Stimulated activated naive CD8-positive, alpha-beta T cell treated with anti-CD3 and anti-CD28 coated beads, Interleukin-15, Interleukin-2, amounts not matched to agents 100 ng/mL and 50 ng/mL, for 24 hours (primary cell): ENCODE data around the gene SPOCD1.

Source experiments
- H3K27ac Mint-ChIP-seq: one replicate; pipeline ENCODE4 v1.8.0; 2021; ENCODE audit warnings: mild to moderate bottlenecking, mixed read lengths
- H3K27me3 Mint-ChIP-seq: one replicate; pipeline ENCODE4 v1.8.0; 2021; ENCODE audit warnings: mixed read lengths
- H3K36me3 Mint-ChIP-seq: one replicate; pipeline ENCODE4 v1.8.0; 2021; ENCODE audit warnings: low read depth, mixed read lengths
- H3K4me1 Mint-ChIP-seq: one replicate; pipeline ENCODE4 v1.8.0; 2021; ENCODE audit warnings: low read depth, mixed read lengths
- H3K4me3 Mint-ChIP-seq: one replicate; pipeline ENCODE4 v1.8.0; 2021; ENCODE audit warnings: mild to moderate bottlenecking, mixed read lengths
- H3K9me3 Mint-ChIP-seq: one replicate; pipeline ENCODE4 v1.8.0; 2021; ENCODE audit warnings: mixed read lengths

SPOCD1 gene

DNA sequence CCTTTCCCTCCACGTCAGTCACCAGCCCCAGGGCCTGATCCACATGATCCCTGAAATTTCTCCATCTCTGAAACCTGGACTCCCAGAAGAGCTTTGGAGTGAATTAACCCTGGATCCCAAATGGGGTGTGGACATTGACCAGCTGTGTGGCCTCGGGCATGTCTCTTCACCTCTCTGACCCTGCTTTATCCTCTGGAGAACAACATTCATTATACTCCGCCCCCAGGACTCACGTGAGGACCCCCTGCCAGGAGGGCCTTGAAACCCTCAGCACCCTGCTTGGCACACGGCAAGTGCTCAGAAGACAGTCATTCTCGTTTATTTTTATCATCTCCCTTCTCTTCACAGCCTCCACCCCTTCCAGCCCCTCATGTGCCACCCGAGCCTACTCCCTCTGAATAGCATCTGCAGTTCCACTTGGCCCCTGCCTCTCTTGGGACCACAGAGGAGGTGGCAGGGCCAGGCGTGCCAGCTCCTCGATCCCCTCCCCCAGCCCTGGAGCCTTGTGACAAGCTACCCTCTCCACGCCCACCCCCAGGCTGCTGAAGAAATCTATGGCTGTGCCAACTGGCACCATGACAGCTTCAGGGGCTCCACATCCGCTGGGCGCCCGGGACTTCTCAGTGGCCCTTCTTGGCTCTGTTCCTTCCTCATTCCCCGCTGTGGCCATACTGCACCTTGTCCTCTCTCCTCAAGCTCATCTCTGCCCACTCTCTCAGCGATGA, 69.7 kb downstream of the SPOCD1 start:
- Mint-ChIP-seq H3K4me1 (peaks cover 28% of the 10 kb centered on the region), H3K9me3 (no peaks in the 10 kb centered on the region), H3K36me3 (no peaks in the 10 kb centered on the region), H3K27ac (no peak overlapping the region), H3K27me3 (peaks cover 4% of the 10 kb centered on the region), H3K4me3 (no peak overlapping the region)

DNA sequence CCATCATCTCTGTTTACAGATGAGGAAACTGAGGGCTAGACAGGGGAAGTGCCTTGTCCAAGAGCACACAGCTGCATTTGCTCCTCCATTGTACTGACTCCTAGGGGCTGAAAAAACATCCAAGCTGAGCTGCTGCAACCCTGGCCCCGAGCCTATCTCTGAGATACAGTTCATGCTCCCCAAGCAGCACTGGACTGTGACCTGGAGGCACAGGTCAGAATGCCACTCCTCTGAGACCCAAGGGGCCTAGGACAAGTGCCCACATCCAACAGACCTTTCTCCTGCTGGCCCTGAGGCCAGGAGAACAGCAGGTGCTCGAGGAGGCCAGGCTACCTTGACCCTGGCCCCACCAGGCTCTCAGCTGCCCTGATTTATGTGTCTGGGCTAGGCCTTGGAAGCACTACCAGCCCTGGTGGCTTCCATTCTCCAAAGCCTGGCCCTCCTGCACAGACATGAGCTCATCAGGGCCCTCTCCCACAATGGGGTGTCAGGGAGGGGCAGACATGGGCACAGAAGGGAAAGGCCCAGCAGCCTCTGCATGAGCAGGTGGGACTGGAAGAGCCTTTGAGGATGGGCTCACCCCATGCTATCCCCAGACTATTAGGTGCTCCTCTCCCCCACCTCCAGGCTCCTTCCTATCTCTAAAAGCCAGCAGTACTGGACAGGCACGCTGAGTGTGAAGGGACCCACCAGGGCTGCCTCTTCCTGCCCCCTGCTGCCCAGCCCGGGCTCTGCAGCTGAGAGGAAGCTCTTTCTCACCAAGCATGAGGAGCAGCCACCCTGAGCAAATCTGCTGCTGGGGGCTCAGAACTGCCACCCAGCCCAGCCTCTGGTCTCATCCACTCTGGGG, 70.5 kb downstream of the SPOCD1 start:
- Mint-ChIP-seq H3K4me3 (no peak overlapping the region), H3K36me3 (no peaks in the 10 kb centered on the region), H3K27me3 (peaks cover 4% of the 10 kb centered on the region), H3K27ac (no peak overlapping the region), H3K9me3 (no peaks in the 10 kb centered on the region), H3K4me1 (peaks cover 20% of the 10 kb centered on the region)

DNA sequence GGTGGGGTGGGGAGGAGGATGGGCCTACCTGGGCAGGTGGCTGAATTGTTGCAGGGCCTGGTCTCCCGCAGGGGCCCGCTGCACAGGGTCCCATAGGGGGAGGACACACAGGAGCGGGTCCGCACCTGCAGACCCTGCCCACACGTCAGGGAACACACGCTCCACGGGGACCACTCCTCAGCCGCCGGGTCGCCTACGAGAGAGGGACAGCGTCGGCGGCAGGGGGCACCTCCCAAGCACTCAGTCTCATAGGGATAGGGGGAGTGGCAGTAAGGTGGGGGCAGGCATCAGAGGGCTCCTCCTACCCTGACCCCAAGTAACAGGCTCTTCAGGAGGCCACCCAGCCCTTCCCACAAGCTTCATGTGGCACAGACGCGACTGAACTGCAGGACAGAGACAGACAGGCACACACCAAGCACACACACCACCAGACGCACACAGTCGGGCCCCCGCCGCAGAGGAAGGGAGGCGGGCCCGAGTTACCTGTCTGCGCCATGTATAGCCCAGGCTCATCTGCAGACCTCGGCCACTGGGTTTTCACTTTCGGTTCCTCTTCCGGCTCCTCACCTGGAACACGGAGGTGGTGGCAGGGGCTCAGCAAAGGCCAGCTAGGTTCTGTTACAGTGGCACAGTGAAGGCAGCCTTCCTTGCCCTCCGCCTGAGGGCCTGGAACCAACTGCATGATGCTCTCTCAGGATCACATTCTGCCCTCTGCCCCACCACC, 71.5 kb downstream of the SPOCD1 start:
- H3K27me3 Mint-ChIP-seq: no peaks in the 10 kb centered on the region
- H3K27ac Mint-ChIP-seq: no peak overlapping the region
- peaks cover 18% of the 10 kb centered on the region for H3K4me1 Mint-ChIP-seq
- no peak overlapping the region for H3K4me3 Mint-ChIP-seq
- no peaks in the 10 kb centered on the region for H3K9me3 Mint-ChIP-seq
- no peaks in the 10 kb centered on the region for H3K36me3 Mint-ChIP-seq

DNA sequence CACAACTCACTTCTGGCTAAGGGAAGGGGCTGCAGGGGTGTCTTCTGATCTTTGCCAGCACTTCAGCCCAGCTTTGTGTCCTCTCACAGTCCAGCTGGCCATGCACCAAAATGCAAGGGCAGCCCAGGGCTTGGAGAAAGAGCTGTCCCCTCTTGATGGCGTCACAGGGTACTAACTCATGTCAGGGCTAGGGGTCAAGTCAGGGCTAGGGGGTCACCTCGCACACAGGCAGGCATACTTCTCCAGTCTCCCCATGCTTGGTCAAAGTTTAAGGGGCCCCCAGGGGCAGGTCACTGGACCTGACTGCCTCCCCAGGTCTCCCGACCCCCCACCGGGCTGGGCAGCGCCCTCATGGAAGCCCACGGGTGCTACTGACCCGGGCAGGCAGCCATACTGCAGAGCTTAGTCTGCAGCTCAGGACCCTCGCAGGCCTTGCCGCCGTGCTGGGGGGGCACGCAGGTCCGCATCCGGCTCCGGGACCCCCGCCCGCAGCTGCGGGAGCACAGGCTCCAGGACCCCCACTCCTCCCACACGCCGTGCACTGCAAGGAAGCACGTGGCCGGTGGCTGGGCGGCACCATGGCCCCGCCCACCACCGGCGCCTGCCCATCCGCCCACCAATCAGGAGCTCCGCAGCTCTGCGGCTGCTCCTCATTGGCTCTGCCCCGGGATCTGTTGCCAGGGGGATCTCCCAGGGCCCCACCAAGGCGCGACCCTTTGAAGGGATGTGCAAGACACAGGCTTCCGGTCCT, 73.2 kb downstream of the SPOCD1 start:
- Mint-ChIP-seq H3K4me1 (peaks cover 18% of the 10 kb centered on the region), H3K27ac (no peak overlapping the region), H3K9me3 (no peaks in the 10 kb centered on the region), H3K36me3 (no peaks in the 10 kb centered on the region), H3K4me3 (no peak overlapping the region), H3K27me3 (no peaks in the 10 kb centered on the region)
